ENCODE measurements around the gene ACADM. TPM values are rescaled to one million over a fixed set of nuclear protein-coding genes. Genes with fewer than 3 reads are reported as not detected.

ACADM gene
- total and polyA plus RNA-seq, 2 of the 13 experiments (the other 11 are each of a cell fraction or from before 2014, with no cell fraction given) = 43.7 to 92.2 TPM

GRCh38 chr1:75785983-75786853 lies 61.7 kb downstream of the ACADM start, which contains the start of gene RABGGTB (continued):
- no peak for TF ChIP-seq KIAA2018 (CRISPR knock-in tag; IDR thresholded peaks at IDR 0.05; ENCODE audit: borderline replicate concordance)
- no peak for TF ChIP-seq RFXAP (CRISPR knock-in tag; IDR thresholded peaks at IDR 0.05; ENCODE audit: borderline replicate concordance)
- no peak for TF ChIP-seq EED (CRISPR knock-in tag; IDR thresholded peaks at IDR 0.05)
- TF ChIP-seq ZNF33A (CRISPR knock-in tag; IDR thresholded peaks at IDR 0.05; ENCODE audit: borderline replicate concordance) = 0 out of 2 replicates have a peak, but pooled peaks have one; percentile 49
- TF ChIP-seq KAT2B (IDR thresholded peaks at IDR 0.05; ENCODE audit: borderline replicate concordance, low read depth, low read length) = no peak
- TF ChIP-seq SSRP1 (CRISPR knock-in tag; IDR thresholded peaks at IDR 0.05) = no peak
- TF ChIP-seq ZBTB40 (IDR thresholded peaks at IDR 0.05) = no peak
- TF ChIP-seq ZBTB40 (CRISPR knock-in tag; IDR thresholded peaks at IDR 0.05) = no peak
- no peak for TF ChIP-seq NFIC (IDR thresholded peaks at IDR 0.05; ENCODE audit: low read length)
- no peak for TF ChIP-seq ZNF878 (CRISPR knock-in tag; IDR thresholded peaks at IDR 0.05)
- TF ChIP-seq ELF4 (CRISPR knock-in tag; IDR thresholded peaks at IDR 0.05; ENCODE audit: borderline replicate concordance) = peak; percentile 45; the same call in 1 of the 2 replicates
- peak; percentile 41; the same call in 1 of the 2 replicates for TF ChIP-seq NCOA2 (CRISPR knock-in tag; IDR thresholded peaks at IDR 0.05)
